IMR-90 (cell line): ENCODE data around the gene GBE1. TPM values are rescaled to one million over a fixed set of nuclear protein-coding genes. Genes with fewer than 3 reads are reported as not detected.
A peak's percentile ranks its signal among the peaks of the same experiment; 100 is the strongest.

Experiments
- ATAC-seq: fragments of 200-7000 bp; cut with Tn5 transposase; 2 replicates; pipeline ENCODE4 v1.9.1; 2020; ENCODE audit warnings: low read depth, mild to moderate bottlenecking, moderate library complexity
- BruUV-seq: library from RNA; stranded (reverse); fragments of 400-500 nt; replicated peaks from 2 replicates; lab custom pipeline; 2021; lab: Mats Ljungman, UMichigan
- CTCF ChIA-PET: fragments of 300-600 bp; formaldehyde crosslinking; extraction: SDS; loops from one replicate; lab custom pipeline; 2021; ENCODE audit warnings: antibody characterized with exemption; lab: Yijun Ruan, JAX
- POLR2A ChIA-PET: fragments of 300-600 bp; sonication (Branson Sonifier 250); formaldehyde crosslinking; loops from one replicate; lab custom pipeline; 2022; ENCODE audit warnings: antibody characterized with exemption; ENCODE audit not compliant: unreplicated experiment; lab: Charles Lee
- DNase-seq: peaks from one replicate; pipeline ENCODE4 v3.0.0; 2013
- H2AFZ ChIP-seq: replicated peaks from 2 replicates; pipeline ENCODE3; 2013; ENCODE audit warnings: low read length, mild to moderate bottlenecking; ENCODE audit not compliant: poor library complexity
- H2AK5ac ChIP-seq: 2 replicates; pipeline ENCODE4 v1.6.1; 2013; ENCODE audit warnings: low read depth, low read length, inconsistent platforms
- H2AK9ac ChIP-seq: replicated peaks from 2 replicates; pipeline ENCODE3; 2013; ENCODE audit warnings: mild to moderate bottlenecking, low read depth, low read length, moderate library complexity; ENCODE audit not compliant: poor library complexity
- H2BK120ac ChIP-seq: 2 replicates; pipeline ENCODE4 v1.6.1; 2013; ENCODE audit warnings: low read depth, low read length, inconsistent platforms
- H2BK15ac ChIP-seq: 3 replicates; pipeline ENCODE4 v1.6.1; 2013; ENCODE audit warnings: low read depth, low read length, inconsistent platforms
- H2BK20ac ChIP-seq: 2 replicates; pipeline ENCODE4 v1.6.1; 2013; ENCODE audit warnings: low read depth, mild to moderate bottlenecking, inconsistent platforms, low read length, moderate library complexity
- H2BK5ac ChIP-seq: 2 replicates; pipeline ENCODE4 v1.6.1; 2013; ENCODE audit warnings: mild to moderate bottlenecking, low read depth, low read length, inconsistent platforms; ENCODE audit not compliant: poor library complexity, severe bottlenecking
- H3K14ac ChIP-seq: replicated peaks from 2 replicates; pipeline ENCODE4 v1.6.1; 2013; ENCODE audit warnings: low read depth, low read length, inconsistent platforms
- H3K18ac ChIP-seq: 2 replicates; pipeline ENCODE4 v1.6.1; 2013; ENCODE audit warnings: low read depth, low read length, control low read depth
- H3K23ac ChIP-seq: 2 replicates; pipeline ENCODE4 v1.6.1; 2013; ENCODE audit warnings: low read depth, low read length, inconsistent platforms
- H3K27ac ChIP-seq: 2 replicates; pipeline ENCODE4 v1.5.1; 2013; ENCODE audit warnings: mild to moderate bottlenecking, control low read depth, low read length; ENCODE audit not compliant: insufficient read depth
- H3K27me3 ChIP-seq: 2 replicates; pipeline ENCODE4 v1.6.1; 2013; ENCODE audit warnings: low read length; ENCODE audit not compliant: control insufficient read depth, insufficient read depth
- H3K36me3 ChIP-seq: 2 replicates; pipeline ENCODE4 v1.6.1; 2013; ENCODE audit warnings: low read length, mixed read lengths; ENCODE audit not compliant: control insufficient read depth, insufficient read depth
- H3K4ac ChIP-seq: 2 replicates; pipeline ENCODE4 v1.6.1; 2013; ENCODE audit warnings: low read depth, low read length, inconsistent platforms
- H3K4me1 ChIP-seq: 2 replicates; pipeline ENCODE4 v1.6.1; 2013; ENCODE audit warnings: low read length, mixed read lengths; ENCODE audit not compliant: control insufficient read depth, insufficient read depth
- H3K4me2 ChIP-seq: 2 replicates; pipeline ENCODE4 v1.6.1; 2013; ENCODE audit warnings: low read depth, mild to moderate bottlenecking, control low read depth, low read length, moderate library complexity
- H3K4me3 ChIP-seq: 2 replicates; pipeline ENCODE4 v1.5.1; 2013; ENCODE audit warnings: low read depth, mild to moderate bottlenecking, control low read depth, low read length, moderate library complexity; ENCODE audit not compliant: insufficient read depth
- H3K56ac ChIP-seq: 2 replicates; pipeline ENCODE4 v1.6.1; 2013; ENCODE audit warnings: low read length, inconsistent platforms; ENCODE audit not compliant: insufficient read depth; ENCODE audit errors: extremely low read depth
- H3K79me1 ChIP-seq, 2 experiments: 2 replicates each; pipeline ENCODE4 v1.6.1; 2013; ENCODE audit warnings: low read length in 2 of 2, inconsistent platforms in 1 of 2, low read depth in 1 of 2
- H3K9ac ChIP-seq: 2 replicates; pipeline ENCODE4 v1.6.1; 2013; ENCODE audit warnings: low read depth, low read length, control low read depth
- H3K9me1 ChIP-seq: 2 replicates; pipeline ENCODE4 v1.6.1; 2013; ENCODE audit warnings: low read length, inconsistent platforms; ENCODE audit not compliant: insufficient read depth
- H3K9me3 ChIP-seq: 2 replicates; pipeline ENCODE4 v1.6.1; 2013; ENCODE audit warnings: low read length; ENCODE audit not compliant: control insufficient read depth, insufficient read depth
- H4K20me1 ChIP-seq: 2 replicates; pipeline ENCODE4 v1.6.1; 2013; ENCODE audit warnings: low read length, inconsistent platforms; ENCODE audit not compliant: insufficient read depth
- H4K5ac ChIP-seq: 2 replicates; pipeline ENCODE4 v1.6.1; 2013; ENCODE audit warnings: mild to moderate bottlenecking, low read depth, low read length, control low read depth
- H4K8ac ChIP-seq, 2 experiments: 2 replicates each; pipeline ENCODE4 v1.6.1; 2013; ENCODE audit warnings: low read depth in 2 of 2, low read length in 2 of 2, control low read depth in 1 of 2, inconsistent platforms in 1 of 2
- H4K91ac ChIP-seq: 2 replicates; pipeline ENCODE4 v1.6.1; 2013; ENCODE audit warnings: low read depth, low read length, inconsistent platforms; ENCODE audit not compliant: insufficient read depth
- BHLHE40 ChIP-seq: fragments of 150-350 bp; IDR thresholded peaks from 2 replicates; pipeline ENCODE4 v1.6.1; 2016; ENCODE audit warnings: mild to moderate bottlenecking, low read depth, low read length
- CEBPB ChIP-seq: IDR thresholded peaks from 2 replicates; pipeline ENCODE4 v1.6.1; 2012; ENCODE audit warnings: low read depth, low read length, improper control_type of control experiment
- ELK1 ChIP-seq: fragments of 150-350 bp; IDR thresholded peaks from 2 replicates; pipeline ENCODE4 v1.6.1; 2016; ENCODE audit warnings: low read depth, mild to moderate bottlenecking, low read length, moderate library complexity, borderline replicate concordance
- MAFK ChIP-seq: IDR thresholded peaks from 2 replicates; pipeline ENCODE4 v1.6.1; 2012; ENCODE audit warnings: low read depth, low read length, improper control_type of control experiment
- RCOR1 ChIP-seq: IDR thresholded peaks from 2 replicates; pipeline ENCODE4 v1.6.1; 2012; ENCODE audit warnings: mild to moderate bottlenecking, low read length, improper control_type of control experiment; ENCODE audit not compliant: insufficient replicate concordance
- WGBS, 2 experiments: methylation state at CpG; one replicate each; pipeline versions ENCODE4 v1.1.5 to v1.1.7; 2013; ENCODE audit warnings: missing lambda C conversion rate in 2 of 2; ENCODE audit not compliant: insufficient read length in 1 of 2; ENCODE audit errors: extremely low coverage in 2 of 2; 5-methylcytosine and 5-hydroxymethylcytosine counted together
- dilution Hi-C: fragments of 300-500 bp; cut with HindIII; formaldehyde crosslinking; loops from one replicate; pipeline ENCODE4 v1.14.3; 2018; ENCODE audit warnings: low sequenced_read_pairs; ENCODE audit not compliant: unreplicated experiment
- in situ Hi-C: fragments of 300-500 bp; cut with MboI; formaldehyde crosslinking; loops from 3 replicates; pipeline ENCODE4 v1.14.3; 2019; ENCODE audit warnings: low sequenced_read_pairs, inconsistent platforms, mixed read lengths
- intact Hi-C: fragments of 100-400 bp; cut with micrococcal nuclease; formaldehyde crosslinking; loops from 2 replicates; pipeline ENCODE4 v1.10.0; 2022
- polyA plus RNA-seq, 3 experiments: library from polyadenylated mRNA; depleted of rRNA; stranded (reverse); fragments of >200 nt; gene quantifications; 2 replicates each; pipeline ENCODE4 v1.2.3, GENCODE V29; 2012; ENCODE audit warnings: low replicate concordance in 1 of 3
- total RNA-seq: library from RNA; depleted of rRNA; stranded (reverse); fragments of >200 nt; gene quantifications from 2 replicates; pipeline ENCODE4 v1.2.3, GENCODE V29; 2012
- TF ChIP-seq, protein P1 (sequence below): conservative IDR thresholded peaks from 2 replicates; pipeline ENCODE4 v1.5.1; 2012; ENCODE audit warnings: mild to moderate bottlenecking, low read depth, low read length, improper control_type of control experiment

The GBE1 gene
- total and polyA plus RNA-seq, 2 of the 4 experiments (the other 2 are of a cell fraction), result 36.7 to 90.3 TPM

DNA sequence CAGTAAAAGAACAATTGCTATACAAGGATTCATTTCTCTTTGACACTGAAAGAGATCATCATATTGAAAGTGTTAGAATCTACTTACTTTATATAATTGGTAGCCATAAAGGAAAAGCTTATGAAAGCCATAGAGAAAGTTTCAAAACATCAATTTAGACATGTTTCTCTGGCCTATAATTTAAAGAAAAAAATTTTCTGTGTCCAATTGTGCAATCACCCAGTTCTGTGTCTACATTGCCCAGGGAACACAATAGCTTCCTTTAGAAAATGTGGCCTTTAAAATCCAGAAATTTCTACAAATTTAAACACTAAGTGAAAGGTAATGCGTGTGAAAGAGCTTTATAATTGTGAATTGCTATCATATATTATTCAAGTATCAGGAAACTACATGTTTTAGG is 259.2 kb downstream of the GBE1 start:
- CTCF ChIA-PET, result interaction anchor here (0.8 to 1.8 kb wide), 2 partner anchors 9 to 12 kb away, joined by 3 to 6 read pairs; no protein-coding TSS in a partner anchor
- Histone ChIP-seq H2AK5ac (no peak overlapping the region), H3K4me2 (no peak overlapping the region), H3K9ac (no peak overlapping the region), H3K23ac (no peak overlapping the region), H2BK120ac (no peak overlapping the region), H3K4me1 (no peaks in the 10 kb centered on the region), H3K14ac (no peak overlapping the region), H3K36me3 (peaks cover 3% of the 10 kb centered on the region; the same call in 1 of the 2 replicates), H3K27me3 (no peaks in the 10 kb centered on the region), H2BK15ac (no peak overlapping the region), H3K9me3 (no peaks in the 10 kb centered on the region), H3K56ac (no peak overlapping the region), H3K79me1 (peaks cover 0 to 3% of the 10 kb centered on the region in 2 experiments; a peak in 1 of 4 replicates), H4K20me1 (no peaks in the 10 kb centered on the region), H3K9me1 (peaks cover 3% of the 10 kb centered on the region; the same call in 1 of the 2 replicates), H4K8ac (no peak overlapping the region), H2BK20ac (no peak overlapping the region), H4K91ac (no peak overlapping the region), H4K5ac (no peak overlapping the region), H3K27ac (no peak overlapping the region), H3K4me3 (no peak overlapping the region), H2AFZ (no peak overlapping the region), H3K4ac (no peak overlapping the region), H2BK5ac (no peak overlapping the region), H2AK9ac (no peak overlapping the region), H3K18ac (no peak overlapping the region)
- no TSS peak for BruUV-seq
- no peak for ATAC-seq
- POLR2A ChIA-PET, result no interaction called here
- intact Hi-C loops (no loop called here), dilution Hi-C loops (no loop called here), in situ Hi-C loops (no loop called here)
- TF ChIP-seq ELK1 (no peak), MAFK (no peak), CEBPB (peak; percentile 42; the same call in 1 of the 2 replicates), RCOR1 (no peak), BHLHE40 (no peak)
- TF ChIP-seq, protein P1, sequence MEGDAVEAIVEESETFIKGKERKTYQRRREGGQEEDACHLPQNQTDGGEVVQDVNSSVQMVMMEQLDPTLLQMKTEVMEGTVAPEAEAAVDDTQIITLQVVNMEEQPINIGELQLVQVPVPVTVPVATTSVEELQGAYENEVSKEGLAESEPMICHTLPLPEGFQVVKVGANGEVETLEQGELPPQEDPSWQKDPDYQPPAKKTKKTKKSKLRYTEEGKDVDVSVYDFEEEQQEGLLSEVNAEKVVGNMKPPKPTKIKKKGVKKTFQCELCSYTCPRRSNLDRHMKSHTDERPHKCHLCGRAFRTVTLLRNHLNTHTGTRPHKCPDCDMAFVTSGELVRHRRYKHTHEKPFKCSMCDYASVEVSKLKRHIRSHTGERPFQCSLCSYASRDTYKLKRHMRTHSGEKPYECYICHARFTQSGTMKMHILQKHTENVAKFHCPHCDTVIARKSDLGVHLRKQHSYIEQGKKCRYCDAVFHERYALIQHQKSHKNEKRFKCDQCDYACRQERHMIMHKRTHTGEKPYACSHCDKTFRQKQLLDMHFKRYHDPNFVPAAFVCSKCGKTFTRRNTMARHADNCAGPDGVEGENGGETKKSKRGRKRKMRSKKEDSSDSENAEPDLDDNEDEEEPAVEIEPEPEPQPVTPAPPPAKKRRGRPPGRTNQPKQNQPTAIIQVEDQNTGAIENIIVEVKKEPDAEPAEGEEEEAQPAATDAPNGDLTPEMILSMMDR, result no peak
- no peak for DNase-seq
- WGBS, 2 experiments, result no CpG with 5 or more reads among the region's 1 CpG
